Measurements from ENCODE around the gene BATF2. TPM values are rescaled to one million over a fixed set of nuclear protein-coding genes. Genes with fewer than 3 reads are reported as not detected.

Gene BATF2
- total and polyA plus RNA-seq, 9 of the 15 experiments (the other 6 are each of a cell fraction or from before 2014, with no cell fraction given) = 1.7 to 8.9 (median 6.4) TPM

DNA sequence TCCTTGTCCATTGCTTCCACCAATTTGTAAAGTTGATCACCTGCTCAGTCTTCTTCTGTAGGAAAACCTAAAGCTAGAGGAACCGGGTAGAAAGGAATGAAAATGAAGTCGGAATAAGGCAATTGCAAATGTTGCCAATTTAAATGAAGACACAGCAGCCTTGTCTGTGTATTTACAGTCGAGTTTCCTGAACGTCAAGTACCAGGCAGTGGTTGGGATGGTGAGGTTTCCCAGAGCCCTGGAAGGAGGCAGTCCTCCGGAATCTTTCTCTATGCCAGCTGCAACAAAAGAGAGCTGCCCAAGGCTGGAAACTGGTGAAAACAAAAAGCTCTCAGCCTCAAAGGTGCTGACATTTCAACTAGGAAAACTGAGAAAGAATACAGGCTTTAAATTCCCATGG is 42.6 kb downstream of the BATF2 start:
- H2AFZ ChIP-seq (ENCODE audit: low read depth, low read length) = peak overlapping the region; percentile 69
- POLR2A ChIA-PET = interaction anchor here (0.5 to 0.7 kb wide), 3 partner anchors 14 to 29 kb away, joined by 3 read pairs; partner anchors contain the start of gene GPHA2

More for the DNA sequence above, 42.6 kb downstream of the BATF2 start:
- Histone ChIP-seq H3K36me3 (ENCODE audit: control insufficient read depth, insufficient read depth, low read length) (no peaks in the 10 kb centered on the region), H3K4me1 (replicated peaks in 1 of 2; ENCODE audit: control insufficient read depth in 2 of 2, insufficient read depth in 2 of 2, low read length in 2 of 2) (peaks cover 0 to under 1% of the 10 kb centered on the region in 2 experiments; a peak in 1 of 5 replicates), H4K20me1 (replicated peaks; ENCODE audit: control insufficient read depth, insufficient read depth, low read length) (no peaks in the 10 kb centered on the region), H3K27me3 (ENCODE audit: control insufficient read depth in 2 of 2, insufficient read depth in 2 of 2, low read length in 2 of 2) (no peaks in the 10 kb centered on the region; a peak in 2 of 5 replicates), H3K4me3 (no peak overlapping the region), H3K9me3 (replicated peaks; ENCODE audit: control insufficient read depth, insufficient read depth, low read depth, low read length) (no peaks in the 10 kb centered on the region), H3K9ac (ENCODE audit: insufficient read depth in 1 of 2, low read depth in 2 of 2, low read length in 2 of 2) (no peak overlapping the region), H3K4me2 (ENCODE audit: insufficient read depth, low read length) (no peak overlapping the region), H3K9me1 (ENCODE audit: control insufficient read depth, insufficient read depth, low read length) (no peaks in the 10 kb centered on the region), H3K27ac (ENCODE audit: extremely low read depth, low read depth, low read length) (no peak overlapping the region), H3K79me2 (ENCODE audit: control insufficient read depth, insufficient read depth, low read length) (no peaks in the 10 kb centered on the region)
- in situ Hi-C loops (cut with MboI) = no loop called here
- CTCF ChIA-PET (ENCODE audit: low intra/inter-chr PET ratio) = no interaction called here
- ATAC-seq = no peak
- WGBS (ENCODE audit: insufficient coverage, low coverage, missing lambda C conversion rate) = 6% methylated on average over 5 of the region's 5 CpGs
- FAIRE-seq = no peak
- DNase-seq (ENCODE audit: extremely low read depth in 1 of 4, low spot score in 3 of 4) = no peak
- no TSS peak for BruUV-seq (replicated peaks)
- TF ChIP-seq ZNF76 (CRISPR knock-in tag; IDR thresholded peaks at IDR 0.05; ENCODE audit: borderline replicate concordance) (no peak), TSC22D4 (tag; IDR thresholded peaks at IDR 0.05) (no peak), SNIP1 (IDR thresholded peaks at IDR 0.05; ENCODE audit: low read depth) (no peak), MTA3 (IDR thresholded peaks at IDR 0.05; ENCODE audit: borderline replicate concordance) (no peak), FOXA3 (CRISPR knock-in tag; conservative IDR thresholded peaks at IDR 0.05 in 1 of 2, IDR thresholded peaks at IDR 0.05 in 1 of 2) (no peak), SNRNP70 (optimal IDR thresholded peaks at IDR 0.05; ENCODE audit: low read depth, low read length) (no peak), FOXJ3 (CRISPR knock-in tag; IDR thresholded peaks at IDR 0.05) (no peak), ZZZ3 (IDR thresholded peaks at IDR 0.05) (no peak), ETV5 (CRISPR knock-in tag; IDR thresholded peaks at IDR 0.05; ENCODE audit: low read depth) (no peak), FOSL1 (tag; conservative IDR thresholded peaks at IDR 0.05) (no peak), MYBL2 (IDR thresholded peaks at IDR 0.05; ENCODE audit: low read depth) (no peak), MYBL2 (CRISPR knock-in tag; IDR thresholded peaks at IDR 0.05; ENCODE audit: borderline replicate concordance) (no peak), CREM (IDR thresholded peaks at IDR 0.05; ENCODE audit: low read depth) (no peak), BRF1 (IDR thresholded peaks at IDR 0.05; ENCODE audit: borderline replicate concordance, extremely low read depth, insufficient read length) (no peak), RNF2 (IDR thresholded peaks at IDR 0.05) (no peak)
- TF ChIP-seq, protein P1, sequence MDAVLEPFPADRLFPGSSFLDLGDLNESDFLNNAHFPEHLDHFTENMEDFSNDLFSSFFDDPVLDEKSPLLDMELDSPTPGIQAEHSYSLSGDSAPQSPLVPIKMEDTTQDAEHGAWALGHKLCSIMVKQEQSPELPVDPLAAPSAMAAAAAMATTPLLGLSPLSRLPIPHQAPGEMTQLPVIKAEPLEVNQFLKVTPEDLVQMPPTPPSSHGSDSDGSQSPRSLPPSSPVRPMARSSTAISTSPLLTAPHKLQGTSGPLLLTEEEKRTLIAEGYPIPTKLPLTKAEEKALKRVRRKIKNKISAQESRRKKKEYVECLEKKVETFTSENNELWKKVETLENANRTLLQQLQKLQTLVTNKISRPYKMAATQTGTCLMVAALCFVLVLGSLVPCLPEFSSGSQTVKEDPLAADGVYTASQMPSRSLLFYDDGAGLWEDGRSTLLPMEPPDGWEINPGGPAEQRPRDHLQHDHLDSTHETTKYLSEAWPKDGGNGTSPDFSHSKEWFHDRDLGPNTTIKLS (IDR thresholded peaks at IDR 0.05; ENCODE audit: borderline replicate concordance, low read depth) = no peak
- TF ChIP-seq, protein P2, sequence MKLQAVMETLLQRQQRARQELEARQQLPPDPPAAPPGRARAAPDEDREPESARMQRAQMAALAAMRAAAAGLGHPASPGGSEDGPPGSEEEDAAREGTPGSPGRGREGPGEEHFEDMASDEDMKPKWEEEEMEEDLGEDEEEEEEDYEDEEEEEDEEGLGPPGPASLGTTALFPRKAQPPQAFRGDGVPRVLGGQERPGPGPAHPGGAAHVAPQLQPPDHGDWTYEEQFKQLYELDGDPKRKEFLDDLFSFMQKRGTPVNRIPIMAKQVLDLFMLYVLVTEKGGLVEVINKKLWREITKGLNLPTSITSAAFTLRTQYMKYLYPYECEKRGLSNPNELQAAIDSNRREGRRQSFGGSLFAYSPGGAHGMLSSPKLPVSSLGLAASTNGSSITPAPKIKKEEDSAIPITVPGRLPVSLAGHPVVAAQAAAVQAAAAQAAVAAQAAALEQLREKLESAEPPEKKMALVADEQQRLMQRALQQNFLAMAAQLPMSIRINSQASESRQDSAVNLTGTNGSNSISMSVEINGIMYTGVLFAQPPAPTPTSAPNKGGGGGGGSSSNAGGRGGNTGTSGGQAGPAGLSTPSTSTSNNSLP (IDR thresholded peaks at IDR 0.05; ENCODE audit: borderline replicate concordance, low read depth, low read length) = no peak
- TF ChIP-seq, protein P3, sequence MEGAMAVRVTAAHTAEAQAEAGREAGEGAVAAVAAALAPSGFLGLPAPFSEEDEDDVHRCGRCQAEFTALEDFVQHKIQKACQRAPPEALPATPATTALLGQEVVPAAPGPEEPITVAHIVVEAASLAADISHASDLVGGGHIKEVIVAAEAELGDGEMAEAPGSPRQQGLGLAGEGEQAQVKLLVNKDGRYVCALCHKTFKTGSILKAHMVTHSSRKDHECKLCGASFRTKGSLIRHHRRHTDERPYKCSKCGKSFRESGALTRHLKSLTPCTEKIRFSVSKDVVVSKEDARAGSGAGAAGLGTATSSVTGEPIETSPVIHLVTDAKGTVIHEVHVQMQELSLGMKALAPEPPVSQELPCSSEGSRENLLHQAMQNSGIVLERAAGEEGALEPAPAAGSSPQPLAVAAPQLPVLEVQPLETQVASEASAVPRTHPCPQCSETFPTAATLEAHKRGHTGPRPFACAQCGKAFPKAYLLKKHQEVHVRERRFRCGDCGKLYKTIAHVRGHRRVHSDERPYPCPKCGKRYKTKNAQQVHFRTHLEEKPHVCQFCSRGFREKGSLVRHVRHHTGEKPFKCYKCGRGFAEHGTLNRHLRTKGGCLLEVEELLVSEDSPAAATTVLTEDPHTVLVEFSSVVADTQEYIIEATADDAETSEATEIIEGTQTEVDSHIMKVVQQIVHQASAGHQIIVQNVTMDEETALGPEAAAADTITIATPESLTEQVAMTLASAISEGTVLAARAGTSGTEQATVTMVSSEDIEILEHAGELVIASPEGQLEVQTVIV (CRISPR knock-in tag; IDR thresholded peaks at IDR 0.05; ENCODE audit: borderline replicate concordance) = no peak
- intact Hi-C loops (cut with micrococcal nuclease) = no loop called here
